HepG2 (cell line): Measurements from ENCODE around the gene FAM174C. TPM values are rescaled to one million over a fixed set of nuclear protein-coding genes. Genes with fewer than 3 reads are reported as not detected.

ENCODE experiments used
- CREM ChIP-seq, 2 experiments: sonication (generic) in 1 of 2; formaldehyde crosslinking in 1 of 2; IDR thresholded peaks; 2 replicates each; pipeline versions ENCODE4 v1.4.0 to v1.6.1; 2016 to 2020; ENCODE audit warnings: antibody characterized with exemption in 1 of 2, mild to moderate bottlenecking in 1 of 2, missing genetic modification reagents in 1 of 2
- PRPF4 ChIP-seq: fragments of 200-400 bp; formaldehyde crosslinking; IDR thresholded peaks from 2 replicates; pipeline ENCODE4 v1.6.1; 2016; ENCODE audit warnings: low read length, low read depth; ENCODE audit not compliant: poor library complexity, severe bottlenecking
- RERE ChIP-seq: IDR thresholded peaks from 2 replicates; pipeline ENCODE4 v1.6.1; 2016; ENCODE audit warnings: low read depth, missing genetic modification reagents, missing compliant biosample characterization
- REXO4 ChIP-seq: sonication (generic); formaldehyde crosslinking; IDR thresholded peaks from 2 replicates; pipeline ENCODE4 v1.8.0; 2022; ENCODE audit warnings: missing genetic modification reagents, mild to moderate bottlenecking, borderline replicate concordance
- SAFB2 ChIP-seq: sonication (generic); formaldehyde crosslinking; IDR thresholded peaks from 2 replicates; pipeline ENCODE4 v1.5.1; 2020; ENCODE audit warnings: missing genetic modification reagents, low read depth, mild to moderate bottlenecking, borderline replicate concordance
- SKIL ChIP-seq: sonication (generic); formaldehyde crosslinking; IDR thresholded peaks from 2 replicates; pipeline ENCODE4 v1.8.0; 2022; ENCODE audit warnings: missing genetic modification reagents, mild to moderate bottlenecking, moderate library complexity, borderline replicate concordance
- WIZ ChIP-seq: sonication (generic); formaldehyde crosslinking; IDR thresholded peaks from 2 replicates; pipeline ENCODE4 v1.5.1; 2020; ENCODE audit warnings: mild to moderate bottlenecking, missing genetic modification reagents
- ZBTB2 ChIP-seq: sonication (generic); formaldehyde crosslinking; IDR thresholded peaks from 2 replicates; pipeline ENCODE4 v1.8.0; 2022; ENCODE audit warnings: low read depth, missing genetic modification reagents
- ZBTB25 ChIP-seq: IDR thresholded peaks from 2 replicates; pipeline ENCODE4 v1.6.1; 2018; ENCODE audit warnings: missing genetic modification reagents
- ZNF136 ChIP-seq: sonication (generic); formaldehyde crosslinking; IDR thresholded peaks from 2 replicates; pipeline ENCODE4 v1.8.1; 2022; ENCODE audit warnings: low read depth, mild to moderate bottlenecking, moderate library complexity, missing genetic modification reagents
- ZNF138 ChIP-seq: sonication (generic); formaldehyde crosslinking; IDR thresholded peaks from 2 replicates; pipeline ENCODE4 v1.5.0; 2020; ENCODE audit warnings: mild to moderate bottlenecking, low read depth, missing genetic modification reagents
- ZNF501 ChIP-seq: sonication (generic); formaldehyde crosslinking; IDR thresholded peaks from 2 replicates; pipeline ENCODE4 v1.5.1; 2020; ENCODE audit warnings: mild to moderate bottlenecking, moderate library complexity, missing genetic modification reagents
- ZNF747 ChIP-seq: sonication (generic); formaldehyde crosslinking; IDR thresholded peaks from 2 replicates; pipeline ENCODE4 v1.8.1; 2023; ENCODE audit warnings: missing genetic modification reagents, mild to moderate bottlenecking, borderline replicate concordance
- ZXDC ChIP-seq: sonication (generic); formaldehyde crosslinking; IDR thresholded peaks from 2 replicates; pipeline ENCODE4 v1.5.0; 2020; ENCODE audit warnings: mild to moderate bottlenecking, missing genetic modification reagents
- polyA plus RNA-seq, 8 experiments: library from polyadenylated mRNA; depleted of rRNA in 3 of 8; stranded (reverse) in 7 of 8; unstranded in 1 of 8; fragments of >200 nt; fragmentation: Illumina TruSeq in 4 of 8; extraction: Trizol in 4 of 8; gene quantifications; 2 replicates each; pipeline versions ENCODE4 v1.2.1 to v1.2.3, GENCODE V29; 2011 to 2016; ENCODE audit warnings: low read depth in 4 of 8, missing spikeins in 1 of 8, mixed read lengths in 1 of 8; ENCODE audit not compliant: insufficient read depth in 1 of 8
- total RNA-seq, 5 experiments: library from RNA; depleted of rRNA; stranded (reverse); fragments of >200 nt; fragmentation: Illumina TruSeq; extraction: Trizol; gene quantifications; 2 replicates each; pipeline ENCODE4 v1.2.3, GENCODE V29; 2016; ENCODE audit warnings: low read depth in 1 of 5

FAM174C gene
- total and polyA plus RNA-seq, 2 of the 13 experiments (the other 11 are each of a cell fraction or from before 2014, with no cell fraction given), result 19.5 to 31.3 TPM

- TF ChIP-seq SKIL, result peak; percentile 89
- TF ChIP-seq CREM (IDR thresholded peaks at IDR 0.05), result no peak
- no peak for TF ChIP-seq CREM (CRISPR knock-in tag; IDR thresholded peaks at IDR 0.05)
- TF ChIP-seq PRPF4, result no peak
- TF ChIP-seq WIZ (CRISPR knock-in tag), result no peak
- no peak for TF ChIP-seq REXO4 (CRISPR knock-in tag)
- peak; percentile 61 for TF ChIP-seq ZBTB2 (CRISPR knock-in tag)
- no peak for TF ChIP-seq ZNF136 (CRISPR knock-in tag)
- peak; percentile 11; the same call in 1 of the 2 replicates for TF ChIP-seq SAFB2
- no peak for TF ChIP-seq ZXDC
- TF ChIP-seq ZNF747 (CRISPR knock-in tag), result peak; percentile 67; the same call in 1 of the 2 replicates
- TF ChIP-seq ZNF138 (CRISPR knock-in tag), result 0 out of 2 replicates have a peak, but pooled peaks have one; percentile 3
- TF ChIP-seq ZNF501 (CRISPR knock-in tag), result no peak
- TF ChIP-seq ZBTB25 (CRISPR knock-in tag), result no peak
- TF ChIP-seq RERE (CRISPR knock-in tag), result no peak
These were observed 9.0 kb upstream of the FAM174C start (continued) for GRCh38 chr19:1266129-1266915.
